HUES64 (cell line): ENCODE data around the gene TPGS1.

ENCODE experiments used
- H3K27ac ChIP-seq: 2 replicates; pipeline ENCODE4 v1.7.0; 2013; ENCODE audit warnings: low read depth, low read length, inconsistent platforms
- H3K27me3 ChIP-seq: 2 replicates; pipeline ENCODE4 v1.6.1; 2013; ENCODE audit warnings: mild to moderate bottlenecking, low read length; ENCODE audit not compliant: insufficient read depth
- H3K36me3 ChIP-seq: 2 replicates; pipeline ENCODE4 v1.6.1; 2013; ENCODE audit warnings: mild to moderate bottlenecking, low read length; ENCODE audit not compliant: insufficient read depth
- H3K4me1 ChIP-seq: 2 replicates; pipeline ENCODE4 v1.6.1; 2013; ENCODE audit warnings: mild to moderate bottlenecking, low read length, moderate library complexity; ENCODE audit not compliant: insufficient read depth
- H3K4me3 ChIP-seq: 2 replicates; pipeline ENCODE4 v1.5.1; 2013; ENCODE audit warnings: mild to moderate bottlenecking, low read length, moderate library complexity
- H3K9ac ChIP-seq: 2 replicates; pipeline ENCODE4 v1.6.1; 2013; ENCODE audit warnings: mild to moderate bottlenecking, low read depth, low read length
- H3K9me3 ChIP-seq: 2 replicates; pipeline ENCODE4 v1.6.1; 2013; ENCODE audit warnings: low read depth, low read length; ENCODE audit not compliant: insufficient read depth
- WGBS: fragments of 150-250, 120-280 bp; methylation state at CpG from one replicate; pipeline ENCODE4 v1.1.7; 2013; ENCODE audit warnings: missing lambda C conversion rate; 5-methylcytosine and 5-hydroxymethylcytosine counted together

Gene TPGS1

GRCh38 chr19:530134-531008, 23.1 kb downstream of the TPGS1 start:
- 73% methylated on average over 38 of the region's 38 CpGs for WGBS
- H3K4me3 ChIP-seq: peak overlapping the region; percentile 98
- no peaks in the 10 kb centered on the region for H3K9me3 ChIP-seq
- H3K36me3 ChIP-seq: peaks cover 6% of the 10 kb centered on the region; the same call in 1 of the 2 replicates
- H3K27ac ChIP-seq: peak overlapping the region; percentile 92
- peaks cover 5% of the 10 kb centered on the region; the same call in 1 of the 2 replicates for H3K27me3 ChIP-seq
- peaks cover 4% of the 10 kb centered on the region; the same call in 1 of the 2 replicates for H3K4me1 ChIP-seq
- peak overlapping the region; percentile 86 for H3K9ac ChIP-seq

- peak overlapping the region; percentile 94 for H3K9ac ChIP-seq
- peaks cover 2% of the 10 kb centered on the region; the same call in 1 of the 2 replicates for H3K27me3 ChIP-seq
- H3K4me3 ChIP-seq: peak overlapping the region; percentile 98
- H3K36me3 ChIP-seq: peaks cover 14% of the 10 kb centered on the region
- no peaks in the 10 kb centered on the region for H3K9me3 ChIP-seq
- under 1% methylated on average over 103 of the region's 103 CpGs for WGBS
- H3K27ac ChIP-seq: peak overlapping the region; percentile 92
- H3K4me1 ChIP-seq: peaks cover under 1% of the 10 kb centered on the region; the same call in 1 of the 2 replicates
Measured at GRCh38 chr19:531009-531752, 23.9 kb downstream of the TPGS1 start.

GRCh38 chr19:531753-532560, 24.7 kb downstream of the TPGS1 start, which contains the start of gene CDC34:
CDC34 (plus strand) TSS chr19:531760; CDS start chr19:531932, 172 bp downstream.
- under 1% methylated on average over 84 of the region's 84 CpGs for WGBS
- peaks cover 22% of the 10 kb centered on the region for H3K36me3 ChIP-seq
- peak within 1 kb of the TSS; percentile 98 for H3K4me3 ChIP-seq
- H3K27me3 ChIP-seq: no peaks in the 10 kb centered on the region
- H3K27ac ChIP-seq: peak within 1 kb of the TSS; percentile 92
- H3K9me3 ChIP-seq: no peaks in the 10 kb centered on the region
- no peaks in the 10 kb centered on the region; the same call in 1 of the 2 replicates for H3K4me1 ChIP-seq
- H3K9ac ChIP-seq: peak within 1 kb of the TSS; percentile 94

- H3K36me3 ChIP-seq: peaks cover 27% of the 10 kb centered on the region
Measured at GRCh38 chr19:532561-533363, 25.5 kb downstream of the TPGS1 start.

GRCh38 chr19:533364-534058, 26.2 kb downstream of the TPGS1 start:
- Histone ChIP-seq H3K9me3 (no peaks in the 10 kb centered on the region), H3K9ac (peak overlapping the region; percentile 94), H3K27ac (peak overlapping the region; percentile 15; the same call in 1 of the 2 replicates), H3K4me1 (no peaks in the 10 kb centered on the region; the same call in 1 of the 2 replicates), H3K4me3 (peak overlapping the region; percentile 98), H3K27me3 (no peaks in the 10 kb centered on the region), H3K36me3 (peaks cover 34% of the 10 kb centered on the region)
- WGBS: 78% methylated on average over 25 of the region's 25 CpGs

More at GRCh38 chr19:532561-533363, 25.5 kb downstream of the TPGS1 start:
- H3K4me1 ChIP-seq: no peaks in the 10 kb centered on the region; the same call in 1 of the 2 replicates
- peak overlapping the region; percentile 94 for H3K9ac ChIP-seq
- H3K9me3 ChIP-seq: no peaks in the 10 kb centered on the region
- no peaks in the 10 kb centered on the region for H3K27me3 ChIP-seq
- WGBS: 6% methylated on average over 47 of the region's 47 CpGs
- H3K27ac ChIP-seq: peak overlapping the region; percentile 34
- H3K4me3 ChIP-seq: peak overlapping the region; percentile 98

GRCh38 chr19:534088-534487, 26.8 kb downstream of the TPGS1 start:
- H3K9ac ChIP-seq: no peak overlapping the region; the same call in 1 of the 2 replicates
- no peak overlapping the region for H3K4me3 ChIP-seq
- H3K27ac ChIP-seq: no peak overlapping the region
- no peaks in the 10 kb centered on the region; the same call in 1 of the 2 replicates for H3K4me1 ChIP-seq
- no peaks in the 10 kb centered on the region for H3K27me3 ChIP-seq
- peaks cover 40% of the 10 kb centered on the region for H3K36me3 ChIP-seq
- WGBS: 93% methylated on average over 14 of the region's 14 CpGs
- H3K9me3 ChIP-seq: no peaks in the 10 kb centered on the region

GRCh38 chr19:535017-535835, 27.9 kb downstream of the TPGS1 start:
- Histone ChIP-seq H3K27ac (no peak overlapping the region), H3K9me3 (no peaks in the 10 kb centered on the region), H3K4me1 (no peaks in the 10 kb centered on the region; the same call in 1 of the 2 replicates), H3K4me3 (no peak overlapping the region), H3K27me3 (no peaks in the 10 kb centered on the region), H3K9ac (no peak overlapping the region), H3K36me3 (peaks cover 47% of the 10 kb centered on the region)
- 85% methylated on average over 16 of the region's 16 CpGs for WGBS

GRCh38 chr19:536031-536880, 29.0 kb downstream of the TPGS1 start:
- H3K4me3 ChIP-seq: no peak overlapping the region
- no peaks in the 10 kb centered on the region for H3K27me3 ChIP-seq
- no peak overlapping the region for H3K9ac ChIP-seq
- no peaks in the 10 kb centered on the region for H3K9me3 ChIP-seq
- 94% methylated on average over 55 of the region's 55 CpGs for WGBS
- H3K36me3 ChIP-seq: peaks cover 52% of the 10 kb centered on the region
- no peaks in the 10 kb centered on the region; the same call in 1 of the 2 replicates for H3K4me1 ChIP-seq
- no peak overlapping the region for H3K27ac ChIP-seq
